ENCODE measurements around the gene KMO. TPM values are rescaled to one million over a fixed set of nuclear protein-coding genes. Genes with fewer than 3 reads are reported as not detected.

KMO gene
- total RNA-seq, 1 donor from 2014 or later, result not detected

DNA sequence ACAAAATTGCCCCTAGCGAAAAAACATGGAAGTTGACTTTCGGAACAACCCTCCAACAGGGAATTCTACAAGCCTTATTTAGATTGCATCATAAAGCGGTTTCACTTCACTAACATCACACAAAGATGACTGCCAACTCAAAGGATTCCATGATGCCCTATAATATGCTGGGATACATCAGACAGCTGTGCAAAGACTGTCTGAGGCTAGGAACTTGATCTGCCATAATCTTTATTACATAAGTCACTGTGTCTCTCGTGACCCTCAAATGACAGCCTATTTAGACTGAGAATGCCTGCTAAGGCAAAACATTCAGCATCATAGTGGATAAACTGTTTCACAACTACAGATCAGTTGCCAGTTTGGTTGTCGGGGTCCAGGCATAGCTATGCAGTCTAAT is 36.4 kb upstream of the KMO start:
- Mint-ChIP-seq H3K27ac (no peak overlapping the region), H3K36me3 (ENCODE audit: insufficient read depth) (peaks cover 16% of the 10 kb centered on the region), H3K4me1 (ENCODE audit: low read depth) (no peaks in the 10 kb centered on the region), H3K4me3 (ENCODE audit: low read depth) (no peak overlapping the region), H3K27me3 (no peaks in the 10 kb centered on the region), H3K9me3 (ENCODE audit: low read depth) (no peaks in the 10 kb centered on the region)
- no peak for DNase-seq (ENCODE audit: low spot score, unreplicated experiment)
- TF ChIP-seq, protein P1, sequence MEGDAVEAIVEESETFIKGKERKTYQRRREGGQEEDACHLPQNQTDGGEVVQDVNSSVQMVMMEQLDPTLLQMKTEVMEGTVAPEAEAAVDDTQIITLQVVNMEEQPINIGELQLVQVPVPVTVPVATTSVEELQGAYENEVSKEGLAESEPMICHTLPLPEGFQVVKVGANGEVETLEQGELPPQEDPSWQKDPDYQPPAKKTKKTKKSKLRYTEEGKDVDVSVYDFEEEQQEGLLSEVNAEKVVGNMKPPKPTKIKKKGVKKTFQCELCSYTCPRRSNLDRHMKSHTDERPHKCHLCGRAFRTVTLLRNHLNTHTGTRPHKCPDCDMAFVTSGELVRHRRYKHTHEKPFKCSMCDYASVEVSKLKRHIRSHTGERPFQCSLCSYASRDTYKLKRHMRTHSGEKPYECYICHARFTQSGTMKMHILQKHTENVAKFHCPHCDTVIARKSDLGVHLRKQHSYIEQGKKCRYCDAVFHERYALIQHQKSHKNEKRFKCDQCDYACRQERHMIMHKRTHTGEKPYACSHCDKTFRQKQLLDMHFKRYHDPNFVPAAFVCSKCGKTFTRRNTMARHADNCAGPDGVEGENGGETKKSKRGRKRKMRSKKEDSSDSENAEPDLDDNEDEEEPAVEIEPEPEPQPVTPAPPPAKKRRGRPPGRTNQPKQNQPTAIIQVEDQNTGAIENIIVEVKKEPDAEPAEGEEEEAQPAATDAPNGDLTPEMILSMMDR (IDR thresholded peaks at IDR 0.05; ENCODE audit: unreplicated experiment), result no peak

DNA sequence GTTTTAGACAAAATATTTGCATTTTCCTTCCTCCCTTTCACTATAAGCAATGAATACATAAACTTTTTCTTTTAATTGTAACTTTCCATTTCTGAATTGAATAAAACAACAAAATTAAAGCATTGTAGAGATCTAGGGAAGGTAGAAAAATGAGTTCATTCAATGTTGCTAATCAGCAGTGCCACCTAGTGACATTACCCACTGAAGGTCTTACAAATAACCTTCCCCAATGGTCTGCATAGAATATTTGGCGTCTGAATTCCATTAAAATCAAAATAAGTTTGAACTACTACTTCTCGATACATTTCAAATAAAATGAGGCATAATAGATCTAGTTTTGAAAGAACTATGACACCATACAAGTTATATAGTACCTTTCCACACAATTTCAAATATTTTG is 32.3 kb upstream of the KMO start:
- no peak overlapping the region for H3K27ac Mint-ChIP-seq
- no peak overlapping the region for H3K4me3 Mint-ChIP-seq (ENCODE audit: low read depth)
- TF ChIP-seq, protein P1 (IDR thresholded peaks at IDR 0.05; ENCODE audit: unreplicated experiment), result peak; percentile 73

DNA sequence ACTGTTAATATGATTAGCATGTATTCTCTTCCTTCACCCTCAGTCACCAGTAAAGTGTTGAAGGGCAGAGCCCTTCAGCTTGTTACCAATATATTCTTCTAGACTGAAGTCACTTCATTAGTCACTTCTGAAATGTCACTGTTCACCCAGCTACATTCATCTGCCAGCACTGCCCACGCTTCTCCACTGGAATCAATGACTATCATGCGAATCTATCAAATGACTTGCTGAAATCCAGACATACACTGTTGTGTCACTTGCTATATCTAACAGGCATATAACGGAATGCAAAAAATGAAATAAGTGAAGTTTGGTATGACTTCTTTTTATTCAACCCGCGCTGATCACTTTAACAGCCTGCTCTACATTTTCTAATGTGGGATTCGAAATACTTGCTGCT is 28.7 kb upstream of the KMO start:
- Mint-ChIP-seq H3K36me3 (ENCODE audit: insufficient read depth) (peaks cover 16% of the 10 kb centered on the region), H3K4me3 (ENCODE audit: low read depth) (no peak overlapping the region), H3K27me3 (no peaks in the 10 kb centered on the region), H3K27ac (no peak overlapping the region), H3K4me1 (ENCODE audit: low read depth) (no peaks in the 10 kb centered on the region), H3K9me3 (ENCODE audit: low read depth) (no peaks in the 10 kb centered on the region)
- DNase-seq (ENCODE audit: low spot score, unreplicated experiment), result no peak
- TF ChIP-seq, protein P1 (IDR thresholded peaks at IDR 0.05; ENCODE audit: unreplicated experiment), result no peak

More for the DNA sequence above, 32.3 kb upstream of the KMO start:
- peaks cover 22% of the 10 kb centered on the region for H3K36me3 Mint-ChIP-seq (ENCODE audit: insufficient read depth)
- H3K9me3 Mint-ChIP-seq (ENCODE audit: low read depth), result no peaks in the 10 kb centered on the region
- DNase-seq (ENCODE audit: low spot score, unreplicated experiment), result no peak
- no peaks in the 10 kb centered on the region for H3K4me1 Mint-ChIP-seq (ENCODE audit: low read depth)
- H3K27me3 Mint-ChIP-seq, result no peaks in the 10 kb centered on the region

DNA sequence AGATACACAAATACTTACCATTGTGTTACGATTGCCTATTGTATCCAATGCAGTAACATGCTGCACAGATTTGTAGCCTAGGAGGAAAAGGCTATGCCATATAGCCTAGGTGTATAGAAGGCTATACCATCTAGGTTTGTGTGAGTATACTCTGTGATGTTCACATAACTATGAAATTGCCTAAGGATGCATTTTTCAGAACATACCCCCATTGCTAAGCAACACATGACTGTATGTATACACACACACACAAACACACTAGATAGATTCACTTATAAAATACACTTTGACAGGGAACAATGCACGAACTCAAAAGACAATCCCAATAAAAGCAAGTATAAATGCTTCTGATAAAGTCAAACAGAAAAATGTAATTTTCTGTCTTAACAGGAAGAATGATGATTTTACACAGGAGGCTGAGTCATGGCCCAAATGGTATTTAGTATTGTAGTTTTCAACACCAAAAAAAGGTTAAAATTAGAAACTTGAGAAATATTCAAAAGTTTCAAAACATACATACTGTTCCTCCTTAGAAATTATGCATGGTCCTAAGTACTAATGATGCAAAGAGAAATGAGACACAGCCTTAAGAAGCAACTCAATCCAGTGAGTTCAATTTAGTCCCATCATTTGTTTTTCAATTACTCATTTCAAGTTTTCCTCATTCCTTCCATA is 24.9 kb upstream of the KMO start:
- Mint-ChIP-seq H3K36me3 (ENCODE audit: insufficient read depth) (peaks cover 6% of the 10 kb centered on the region), H3K4me3 (ENCODE audit: low read depth) (no peak overlapping the region), H3K27ac (no peak overlapping the region), H3K4me1 (ENCODE audit: low read depth) (no peaks in the 10 kb centered on the region), H3K27me3 (no peaks in the 10 kb centered on the region), H3K9me3 (ENCODE audit: low read depth) (no peaks in the 10 kb centered on the region)
- TF ChIP-seq, protein P1 (IDR thresholded peaks at IDR 0.05; ENCODE audit: unreplicated experiment), result no peak
- DNase-seq (ENCODE audit: low spot score, unreplicated experiment), result no peak

DNA sequence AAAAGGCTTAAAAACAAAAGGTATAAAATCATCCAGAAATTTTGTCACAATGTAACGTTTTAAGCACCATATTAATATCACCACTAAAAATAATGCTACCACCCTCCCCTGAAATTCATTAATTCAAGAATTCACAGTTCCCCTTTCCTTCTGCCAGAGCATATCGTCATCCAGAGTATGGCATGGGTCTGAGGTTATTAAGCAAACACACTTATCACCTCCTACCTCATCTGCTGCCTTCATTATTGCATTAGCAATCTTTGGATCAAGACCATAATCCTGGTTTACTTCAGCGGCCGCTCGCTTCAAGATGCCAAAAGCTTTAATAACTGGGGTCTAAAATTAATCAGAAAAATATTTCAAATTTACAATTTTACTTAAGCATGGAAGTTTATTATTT is 18.8 kb upstream of the KMO start:
- no peak for DNase-seq (ENCODE audit: low spot score, unreplicated experiment)
- TF ChIP-seq, protein P1 (IDR thresholded peaks at IDR 0.05; ENCODE audit: unreplicated experiment), result no peak
- Mint-ChIP-seq H3K9me3 (ENCODE audit: low read depth) (no peaks in the 10 kb centered on the region), H3K27me3 (no peaks in the 10 kb centered on the region), H3K36me3 (ENCODE audit: insufficient read depth) (peaks cover 10% of the 10 kb centered on the region), H3K27ac (no peak overlapping the region), H3K4me3 (ENCODE audit: low read depth) (no peak overlapping the region), H3K4me1 (ENCODE audit: low read depth) (peaks cover 16% of the 10 kb centered on the region)
